Smooth muscle cell (in vitro differentiated cells): Measurements from ENCODE around the gene CCDC144A. TPM values are rescaled to one million over a fixed set of nuclear protein-coding genes. Genes with fewer than 3 reads are reported as not detected.
A peak's percentile ranks its signal among the peaks of the same experiment; 100 is the strongest.

ENCODE experiments used
- DNase-seq: peaks from one replicate; lab custom pipeline; 2025; ENCODE audit not compliant: unreplicated experiment; lab: John Stamatoyannopoulos, UW
- H2AFZ ChIP-seq: fragments of 200-600 bp; sonication (generic); 2 replicates; pipeline ENCODE4 v1.6.0; 2016; ENCODE audit warnings: antibody characterized with exemption, low read depth, mild to moderate bottlenecking
- H3F3A ChIP-seq: fragments of 200-600 bp; sonication (generic); 2 replicates; pipeline ENCODE4 v1.6.0; 2017; ENCODE audit warnings: antibody characterized with exemption, low read depth
- H3K27ac ChIP-seq: fragments of 200-600 bp; sonication (generic); 2 replicates; pipeline ENCODE4 v1.5.1; 2016; ENCODE audit warnings: low read depth, mild to moderate bottlenecking
- H3K27me3 ChIP-seq: fragments of 200-600 bp; sonication (generic); 2 replicates; pipeline ENCODE4 v1.6.1; 2016; ENCODE audit warnings: low read depth, mild to moderate bottlenecking
- H3K36me3 ChIP-seq: fragments of 200-600 bp; sonication (generic); 2 replicates; pipeline ENCODE4 v1.5.1; 2016; ENCODE audit warnings: low read depth
- H3K4me1 ChIP-seq: fragments of 200-600 bp; sonication (generic); 2 replicates; pipeline ENCODE4 v1.5.1; 2016; ENCODE audit warnings: low read depth
- H3K4me2 ChIP-seq: fragments of 200-600 bp; sonication (generic); 2 replicates; pipeline ENCODE4 v1.6.0; 2016; ENCODE audit warnings: mild to moderate bottlenecking
- H3K4me3 ChIP-seq: fragments of 200-600 bp; sonication (generic); 2 replicates; pipeline ENCODE4 v1.5.1; 2016; ENCODE audit warnings: mild to moderate bottlenecking
- H3K79me2 ChIP-seq: fragments of 200-600 bp; sonication (generic); 2 replicates; pipeline ENCODE4 v1.6.0; 2016; ENCODE audit warnings: low read depth, mild to moderate bottlenecking
- H3K9ac ChIP-seq: fragments of 200-600 bp; sonication (generic); 2 replicates; pipeline ENCODE4 v1.6.0; 2016; ENCODE audit warnings: low read depth
- H3K9me3 ChIP-seq: fragments of 200-600 bp; sonication (generic); replicated peaks from 2 replicates; pipeline ENCODE4 v1.5.1; 2016; ENCODE audit warnings: low read depth
- H4K20me1 ChIP-seq: fragments of 200-600 bp; sonication (generic); 2 replicates; pipeline ENCODE4 v1.6.0; 2016; ENCODE audit warnings: low read depth
- WGBS: methylation state at CpG from one replicate; pipeline ENCODE4 v1.1.7; 2016; ENCODE audit warnings: low lambda C conversion rate; 5-methylcytosine and 5-hydroxymethylcytosine counted together
- polyA plus RNA-seq: library from polyadenylated mRNA; unstranded; fragments of >200 nt; fragmentation: Nextera tagmentation; extraction: Ambion mirVana; gene quantifications from 2 replicates; pipeline ENCODE4 v1.2.1, GENCODE V29; 2016
- total RNA-seq: library from RNA; depleted of rRNA; stranded (reverse); fragments of >200 nt; gene quantifications from 2 replicates; pipeline ENCODE4 v1.2.3, GENCODE V29; 2014
- TF ChIP-seq, protein P1 (sequence below): fragments of 200-600 bp; sonication (generic); IDR thresholded peaks from 2 replicates; pipeline ENCODE4 v1.5.1; 2017; ENCODE audit warnings: borderline replicate concordance, mild to moderate bottlenecking, antibody characterized with exemption; ENCODE audit not compliant: insufficient read depth, poor library complexity, severe bottlenecking

The CCDC144A gene
- total and polyA plus RNA-seq, 2 experiments from 2014 or later = 0.19 to 1.6 TPM

GRCh38 chr17:16652847-16653366 is 37.1 kb upstream of the CCDC144A start:
- 18% methylated on average over 8 of the region's 8 CpGs for WGBS
- Histone ChIP-seq H4K20me1 (peaks cover 4% of the 10 kb centered on the region), H3K79me2 (peaks cover 27% of the 10 kb centered on the region), H3K4me2 (peak overlapping the region; percentile 93), H3K36me3 (no peaks in the 10 kb centered on the region), H3F3A (no peaks in the 10 kb centered on the region), H3K4me3 (peak overlapping the region; percentile 70), H3K9ac (peak overlapping the region; percentile 80), H3K27me3 (peaks cover 3% of the 10 kb centered on the region), H3K9me3 (no peaks in the 10 kb centered on the region), H2AFZ (peak overlapping the region; percentile 89), H3K4me1 (peaks cover 14% of the 10 kb centered on the region), H3K27ac (peak overlapping the region; percentile 81)
- no peak for DNase-seq
- TF ChIP-seq, protein P1, sequence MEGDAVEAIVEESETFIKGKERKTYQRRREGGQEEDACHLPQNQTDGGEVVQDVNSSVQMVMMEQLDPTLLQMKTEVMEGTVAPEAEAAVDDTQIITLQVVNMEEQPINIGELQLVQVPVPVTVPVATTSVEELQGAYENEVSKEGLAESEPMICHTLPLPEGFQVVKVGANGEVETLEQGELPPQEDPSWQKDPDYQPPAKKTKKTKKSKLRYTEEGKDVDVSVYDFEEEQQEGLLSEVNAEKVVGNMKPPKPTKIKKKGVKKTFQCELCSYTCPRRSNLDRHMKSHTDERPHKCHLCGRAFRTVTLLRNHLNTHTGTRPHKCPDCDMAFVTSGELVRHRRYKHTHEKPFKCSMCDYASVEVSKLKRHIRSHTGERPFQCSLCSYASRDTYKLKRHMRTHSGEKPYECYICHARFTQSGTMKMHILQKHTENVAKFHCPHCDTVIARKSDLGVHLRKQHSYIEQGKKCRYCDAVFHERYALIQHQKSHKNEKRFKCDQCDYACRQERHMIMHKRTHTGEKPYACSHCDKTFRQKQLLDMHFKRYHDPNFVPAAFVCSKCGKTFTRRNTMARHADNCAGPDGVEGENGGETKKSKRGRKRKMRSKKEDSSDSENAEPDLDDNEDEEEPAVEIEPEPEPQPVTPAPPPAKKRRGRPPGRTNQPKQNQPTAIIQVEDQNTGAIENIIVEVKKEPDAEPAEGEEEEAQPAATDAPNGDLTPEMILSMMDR = no peak

DNA sequence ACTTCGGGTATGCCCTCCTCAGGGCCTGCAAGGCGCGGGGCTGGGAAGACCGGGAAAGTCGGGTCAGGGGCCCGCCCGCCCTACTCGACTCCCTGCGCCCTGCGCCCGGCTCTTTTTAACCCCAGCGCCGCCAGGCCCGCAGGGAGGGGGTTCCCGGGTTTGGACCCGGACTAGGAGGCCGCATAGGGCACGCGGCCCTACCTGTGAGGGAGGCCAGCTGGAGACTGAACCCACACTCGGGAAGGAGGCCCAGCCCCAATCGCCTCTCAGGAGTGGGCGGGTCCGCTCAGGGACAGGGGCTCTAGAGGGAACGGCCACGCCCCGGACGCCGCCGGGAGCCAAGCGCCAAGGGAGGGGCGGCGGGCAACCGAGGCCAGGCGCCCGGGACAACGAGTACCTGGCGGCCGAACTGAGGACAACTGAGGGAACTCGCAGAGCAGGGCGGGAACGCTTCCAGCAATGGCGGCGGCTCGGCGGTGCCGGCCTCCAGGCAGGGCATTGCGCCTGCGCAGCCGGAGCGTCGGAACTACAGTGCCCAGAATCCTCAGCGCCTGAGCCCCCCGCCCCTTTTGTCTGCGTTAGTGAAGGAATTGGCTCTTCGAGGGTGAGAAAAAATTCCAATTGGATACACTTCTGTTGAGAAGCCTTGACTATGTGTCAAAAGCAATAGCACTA is 36.5 kb upstream of the CCDC144A start, which contains the start of gene ZNF624:
TSS of gene ZNF624 (minus strand) at position 484 of the 675 bp plus-strand sequence.
- peaks cover 3% of the 10 kb centered on the region for H3K27me3 ChIP-seq
- TF ChIP-seq, protein P1 = no peak
- peaks cover 14% of the 10 kb centered on the region for H3K4me1 ChIP-seq
- no peaks in the 10 kb centered on the region for H3F3A ChIP-seq
- peak within 1 kb of the TSS; percentile 70 for H3K4me3 ChIP-seq
- H2AFZ ChIP-seq = peak within 1 kb of the TSS; percentile 89
- no peaks in the 10 kb centered on the region for H3K9me3 ChIP-seq
- no peaks in the 10 kb centered on the region for H3K36me3 ChIP-seq
- peak; percentile 64 for DNase-seq
- 1% methylated on average over 55 of the region's 55 CpGs for WGBS
- peaks cover 27% of the 10 kb centered on the region for H3K79me2 ChIP-seq
- peak within 1 kb of the TSS; percentile 93 for H3K4me2 ChIP-seq
- peaks cover 4% of the 10 kb centered on the region for H4K20me1 ChIP-seq
- peak within 1 kb of the TSS; percentile 81 for H3K27ac ChIP-seq
- peak within 1 kb of the TSS; percentile 80 for H3K9ac ChIP-seq

GRCh38 chr17:16661217-16661616 is 28.8 kb upstream of the CCDC144A start:
- Histone ChIP-seq H3K4me2 (no peak overlapping the region), H3K79me2 (no peaks in the 10 kb centered on the region), H3K9ac (no peak overlapping the region), H3K9me3 (no peaks in the 10 kb centered on the region), H3K27me3 (peaks cover 8% of the 10 kb centered on the region), H2AFZ (no peak overlapping the region), H3K36me3 (no peaks in the 10 kb centered on the region), H4K20me1 (no peaks in the 10 kb centered on the region), H3F3A (no peaks in the 10 kb centered on the region), H3K4me1 (no peaks in the 10 kb centered on the region), H3K27ac (no peak overlapping the region), H3K4me3 (no peak overlapping the region)
- TF ChIP-seq, protein P1 = no peak
- no peak for DNase-seq
